Measurements from ENCODE around the gene XPO1.

GRCh38 chr2:61433606-61434005 lies 104.5 kb downstream of the XPO1 start:
- no peak for TF ChIP-seq CTCF (IDR thresholded peaks at IDR 0.05)
- TF ChIP-seq POLR2A (IDR thresholded peaks at IDR 0.05): no peak
